Measurements from ENCODE around the gene DHRSX.
"Not testable (repeated sequence)": the region's sequence is repeated elsewhere in the genome, so short reads cannot be mapped to it uniquely, and the experiment has no call there.

The DHRSX gene

GRCh38 chrX:2261831-2262667 lies 238.7 kb downstream of the DHRSX start:
- CTCF ChIA-PET, result no interaction called here
- TF ChIP-seq, protein P1, sequence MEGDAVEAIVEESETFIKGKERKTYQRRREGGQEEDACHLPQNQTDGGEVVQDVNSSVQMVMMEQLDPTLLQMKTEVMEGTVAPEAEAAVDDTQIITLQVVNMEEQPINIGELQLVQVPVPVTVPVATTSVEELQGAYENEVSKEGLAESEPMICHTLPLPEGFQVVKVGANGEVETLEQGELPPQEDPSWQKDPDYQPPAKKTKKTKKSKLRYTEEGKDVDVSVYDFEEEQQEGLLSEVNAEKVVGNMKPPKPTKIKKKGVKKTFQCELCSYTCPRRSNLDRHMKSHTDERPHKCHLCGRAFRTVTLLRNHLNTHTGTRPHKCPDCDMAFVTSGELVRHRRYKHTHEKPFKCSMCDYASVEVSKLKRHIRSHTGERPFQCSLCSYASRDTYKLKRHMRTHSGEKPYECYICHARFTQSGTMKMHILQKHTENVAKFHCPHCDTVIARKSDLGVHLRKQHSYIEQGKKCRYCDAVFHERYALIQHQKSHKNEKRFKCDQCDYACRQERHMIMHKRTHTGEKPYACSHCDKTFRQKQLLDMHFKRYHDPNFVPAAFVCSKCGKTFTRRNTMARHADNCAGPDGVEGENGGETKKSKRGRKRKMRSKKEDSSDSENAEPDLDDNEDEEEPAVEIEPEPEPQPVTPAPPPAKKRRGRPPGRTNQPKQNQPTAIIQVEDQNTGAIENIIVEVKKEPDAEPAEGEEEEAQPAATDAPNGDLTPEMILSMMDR (conservative IDR thresholded peaks at IDR 0.05; ENCODE audit: low read depth), result no peak
- POLR2A ChIA-PET (ENCODE audit: low non-redundant PET), result no interaction called here
- H3K27ac ChIP-seq, result no peak overlapping the region
- no peak for DNase-seq (ENCODE audit: low spot score)

- no peak overlapping the region for H3K27ac ChIP-seq
- TF ChIP-seq, protein P1 (conservative IDR thresholded peaks at IDR 0.05; ENCODE audit: low read depth), result no peak
- no peak for DNase-seq (ENCODE audit: low spot score)
- ChIA-PET POLR2A (ENCODE audit: low non-redundant PET) (no interaction called here), CTCF (no interaction called here)
Measured at GRCh38 chrX:2252331-2253065, 248.3 kb downstream of the DHRSX start.

DNA sequence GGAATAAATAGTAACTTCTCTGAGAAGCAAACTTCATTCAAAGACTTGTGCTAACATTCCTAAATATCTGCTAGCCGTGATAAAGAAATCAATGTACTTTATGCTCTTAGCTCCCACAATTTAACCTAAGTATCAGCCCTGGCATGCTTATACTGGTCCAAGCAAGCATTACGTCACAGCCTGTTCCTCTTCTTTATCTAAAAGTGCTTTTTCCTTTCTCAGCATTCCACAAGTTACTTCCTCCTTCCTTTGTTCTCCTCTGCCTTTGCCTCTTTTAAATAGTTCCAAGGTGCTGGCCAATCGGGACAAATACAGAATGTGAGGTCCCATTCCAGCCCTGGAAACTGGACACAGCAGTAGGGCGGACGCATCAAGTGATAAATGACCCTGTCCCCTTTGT lies 249.6 kb downstream of the DHRSX start:
- ChIA-PET POLR2A (ENCODE audit: low non-redundant PET) (no interaction called here), CTCF (no interaction called here)
- no peak overlapping the region for H3K27ac ChIP-seq
- TF ChIP-seq, protein P1 (conservative IDR thresholded peaks at IDR 0.05; ENCODE audit: low read depth), result no peak
- DNase-seq (ENCODE audit: low spot score), result no peak

DNA sequence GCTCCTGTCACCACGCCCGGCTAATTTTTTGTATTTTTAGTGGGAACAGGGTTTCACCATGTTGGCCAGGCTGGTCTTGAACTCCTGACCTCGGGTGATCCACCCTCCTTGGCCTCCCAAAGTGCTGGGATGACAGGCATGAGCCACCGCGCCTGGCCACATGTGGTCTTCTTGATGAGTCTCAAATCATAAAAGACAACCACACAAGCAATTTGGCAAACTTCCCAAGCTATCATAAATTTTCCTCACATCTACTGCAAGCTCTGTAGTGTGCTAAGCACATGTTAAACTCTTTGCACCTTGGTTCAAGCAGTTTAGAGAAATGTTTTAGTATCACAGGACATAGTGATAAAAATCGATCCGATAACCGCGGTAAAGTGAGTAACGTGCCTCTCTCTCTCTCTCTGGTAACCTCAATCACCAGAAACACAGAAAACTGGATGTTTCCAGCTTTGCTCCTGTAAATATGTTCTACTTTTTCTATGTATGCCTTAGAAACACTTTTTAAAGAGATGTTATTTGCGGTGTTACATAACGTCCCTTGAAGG lies 256.8 kb downstream of the DHRSX start:
- no peak overlapping the region for H3K27ac ChIP-seq
- ChIA-PET CTCF (no interaction called here), POLR2A (ENCODE audit: low non-redundant PET) (no interaction called here)
- DNase-seq (ENCODE audit: low spot score), result no peak
- TF ChIP-seq, protein P1 (conservative IDR thresholded peaks at IDR 0.05; ENCODE audit: low read depth), result no peak

GRCh38 chrX:2242980-2243379 lies 257.8 kb downstream of the DHRSX start:
- CTCF ChIA-PET, result no interaction called here
- DNase-seq (ENCODE audit: low spot score), result no peak
- TF ChIP-seq, protein P1 (conservative IDR thresholded peaks at IDR 0.05; ENCODE audit: low read depth), result no peak
- POLR2A ChIA-PET (ENCODE audit: low non-redundant PET), result no interaction called here
- H3K27ac ChIP-seq, result no peak overlapping the region

DNA sequence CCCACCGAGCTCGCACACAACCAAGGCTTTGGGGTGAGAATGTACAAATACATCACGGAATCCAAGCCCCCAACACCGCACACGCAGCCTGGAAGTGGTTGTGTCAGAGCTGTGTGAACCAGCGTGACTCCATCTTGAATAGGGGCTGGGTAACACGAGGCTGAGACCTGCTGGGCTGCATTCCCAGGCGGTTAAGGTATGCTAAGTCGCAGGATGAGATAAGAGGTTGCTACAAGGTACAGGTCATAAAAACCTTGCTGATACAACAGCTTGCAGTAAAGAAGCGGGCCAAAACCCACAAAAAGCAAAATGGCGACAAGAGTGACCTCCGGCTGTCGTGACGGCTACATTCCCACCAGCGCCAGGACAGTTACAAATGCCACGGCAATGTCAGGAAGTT lies 258.4 kb downstream of the DHRSX start:
- ChIA-PET CTCF (no interaction called here), POLR2A (ENCODE audit: low non-redundant PET) (no interaction called here)
- TF ChIP-seq, protein P1 (conservative IDR thresholded peaks at IDR 0.05; ENCODE audit: low read depth), result no peak
- no peak overlapping the region for H3K27ac ChIP-seq
- DNase-seq (ENCODE audit: low spot score), result no peak

DNA sequence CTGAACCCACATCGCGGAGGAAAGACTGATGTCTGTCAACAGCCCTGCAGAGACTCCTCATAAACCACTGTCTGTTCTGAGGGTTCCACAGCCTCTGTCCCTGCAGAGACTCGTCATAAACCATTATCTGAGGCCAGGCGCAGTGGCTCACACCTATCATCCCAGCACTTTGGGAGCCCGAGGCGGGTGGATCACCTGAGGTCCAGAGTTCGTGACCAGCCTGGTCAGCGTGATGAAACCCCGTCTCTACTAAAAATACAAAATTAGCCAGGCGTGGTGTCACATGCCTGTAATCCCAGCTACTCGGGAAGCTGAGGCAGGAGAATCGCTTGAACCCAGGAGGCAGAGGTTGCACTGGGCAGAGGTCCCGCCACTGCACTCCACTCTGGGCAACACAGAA lies 259.3 kb downstream of the DHRSX start:
- H3K27ac ChIP-seq; POLR2A ChIA-PET (ENCODE audit: low non-redundant PET); DNase-seq (ENCODE audit: low spot score); CTCF ChIA-PET: not testable (repeated sequence)

DNA sequence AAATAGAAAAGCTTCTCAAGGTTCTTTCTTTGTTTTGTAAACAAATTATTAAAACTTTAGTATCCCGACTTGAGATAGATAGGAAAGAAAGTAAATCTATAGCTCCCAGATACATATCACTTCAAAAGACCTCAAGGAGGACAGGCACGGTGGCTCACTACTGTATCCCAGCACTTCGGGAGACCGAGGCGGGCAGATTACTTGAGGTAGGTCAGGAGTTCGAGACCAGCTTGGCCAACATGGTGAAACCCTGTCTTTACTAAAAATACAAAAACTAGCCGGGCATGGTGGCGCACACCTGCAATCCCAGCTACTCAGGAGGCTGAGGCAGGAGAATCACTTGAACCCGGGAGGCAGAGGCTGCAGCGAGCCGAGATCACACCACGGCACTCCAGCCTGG lies 260.0 kb downstream of the DHRSX start:
- POLR2A ChIA-PET (ENCODE audit: low non-redundant PET); CTCF ChIA-PET; DNase-seq (ENCODE audit: low spot score); H3K27ac ChIP-seq: not testable (repeated sequence)

Measured in RWPE1 (cell line).